CD8-positive, alpha-beta memory T cell (primary cell): ENCODE results near the gene TAPT1. TPM values are rescaled to one million over a fixed set of nuclear protein-coding genes. Genes with fewer than 3 reads are reported as not detected.
A peak's percentile ranks its signal among the peaks of the same experiment; 100 is the strongest.

Experiments used
- CTCF ChIA-PET: fragments of 350-600 bp; sonication (Branson Sonifier 250); formaldehyde crosslinking; loops from one replicate; lab custom pipeline; 2021; ENCODE audit warnings: antibody characterized with exemption; lab: Charles Lee
- POLR2A ChIA-PET: fragments of 350-600 bp; sonication (Branson Sonifier 250); formaldehyde crosslinking; loops from one replicate; lab custom pipeline; 2021; ENCODE audit warnings: antibody characterized with exemption; lab: Charles Lee
- DNase-seq, 5 donors: peaks; one replicate each; pipeline versions ENCODE4 v3.0.0 to v3.0.0-alpha.2; 2020 to 2022; ENCODE audit warnings: mixed read lengths in 1 of 5
- H3K27ac ChIP-seq: one replicate; pipeline ENCODE4 v1.7.0; 2013; ENCODE audit warnings: low read depth, mild to moderate bottlenecking, low read length, moderate library complexity
- H3K27me3 ChIP-seq: 2 replicates; pipeline ENCODE4 v1.7.0; 2013; ENCODE audit warnings: low read length, mild to moderate bottlenecking; ENCODE audit not compliant: insufficient read depth, poor library complexity, severe bottlenecking
- H3K36me3 ChIP-seq: 2 replicates; pipeline ENCODE4 v1.7.0; 2013; ENCODE audit warnings: mild to moderate bottlenecking, low read length, moderate library complexity; ENCODE audit not compliant: insufficient read depth
- H3K4me1 ChIP-seq: 2 replicates; pipeline ENCODE4 v1.7.0; 2013; ENCODE audit warnings: mild to moderate bottlenecking, low read length, moderate library complexity; ENCODE audit not compliant: insufficient read depth
- H3K4me3 ChIP-seq: 2 replicates; pipeline ENCODE4 v1.7.0; 2013; ENCODE audit warnings: mild to moderate bottlenecking, low read length
- H3K9me3 ChIP-seq: 2 replicates; pipeline ENCODE4 v1.7.0; 2013; ENCODE audit warnings: mild to moderate bottlenecking, low read length
- H3K27ac Mint-ChIP-seq, 8 donors: one replicate each; pipeline ENCODE4 v1.8.0; 2020 to 2021; ENCODE audit warnings: mixed read lengths in 8 of 8, mild to moderate bottlenecking in 6 of 8, inconsistent platforms in 3 of 8, moderate library complexity in 3 of 8
- H3K27me3 Mint-ChIP-seq, 2 donors: one replicate each; pipeline ENCODE4 v1.8.0; 2020 to 2021; ENCODE audit warnings: mixed read lengths in 2 of 2, mild to moderate bottlenecking in 1 of 2, moderate library complexity in 1 of 2
- H3K36me3 Mint-ChIP-seq, 3 donors: one replicate each; pipeline ENCODE4 v1.8.0; 2020 to 2021; ENCODE audit warnings: mixed read lengths in 3 of 3, inconsistent platforms in 1 of 3, mild to moderate bottlenecking in 1 of 3
- H3K4me1 Mint-ChIP-seq, 3 donors: one replicate each; pipeline ENCODE4 v1.8.0; 2020 to 2021; ENCODE audit warnings: mixed read lengths in 3 of 3, inconsistent platforms in 1 of 3, mild to moderate bottlenecking in 1 of 3
- H3K4me3 Mint-ChIP-seq, 7 donors: one replicate each; pipeline ENCODE4 v1.8.0; 2020 to 2021; ENCODE audit warnings: mixed read lengths in 7 of 7, mild to moderate bottlenecking in 6 of 7, moderate library complexity in 4 of 7, inconsistent platforms in 2 of 7
- H3K9me3 Mint-ChIP-seq, 5 donors: one replicate each; pipeline ENCODE4 v1.8.0; 2020 to 2022; ENCODE audit warnings: mixed read lengths in 5 of 5, mild to moderate bottlenecking in 3 of 5, moderate library complexity in 2 of 5, inconsistent platforms in 1 of 5
- polyA plus RNA-seq: library from polyadenylated mRNA; unstranded; fragments of 300-500 nt; fragmentation: Illumina TruSeq; gene quantifications from one replicate; pipeline ENCODE4 v1.2.3, GENCODE V29; 2021
- total RNA-seq, 2 experiments: library from RNA; stranded (reverse); gene quantifications; one replicate each; pipeline ENCODE4 v1.2.3, GENCODE V29; 2021

The TAPT1 gene
- total and polyA plus RNA-seq, 3 experiments from 2014 or later = 19.1 to 27.6 (median 23.7) TPM

- Histone ChIP-seq H3K9me3 (no peaks in the 10 kb centered on the region), H3K27ac (no peak overlapping the region), H3K27me3 (no peaks in the 10 kb centered on the region), H3K36me3 (peaks cover 13% of the 10 kb centered on the region), H3K4me3 (no peak overlapping the region), H3K4me1 (peaks cover 53% of the 10 kb centered on the region)
- CTCF ChIA-PET = interaction anchor here (1.0 to 1.4 kb wide), 3 partner anchors 12 to 25 kb away, joined by 3 to 4 read pairs (median 3); no protein-coding TSS in a partner anchor
- H3K4me3 Mint-ChIP-seq = peak overlapping the region in 3 of 7 donors; percentile 5 to 26 (median 19)
- DNase-seq = no peak
- no peaks in the 10 kb centered on the region for H3K27me3 Mint-ChIP-seq
- peak overlapping the region in 5 of 8 donors; percentile 3 to 69 (median 43) for H3K27ac Mint-ChIP-seq
- peaks cover 58 to 80% (median 76%) of the 10 kb centered on the region in 3 donors for H3K4me1 Mint-ChIP-seq
- peaks cover 0 to 52% (median 24%) of the 10 kb centered on the region in 3 donors for H3K36me3 Mint-ChIP-seq
- POLR2A ChIA-PET = no interaction called here
- no peaks in the 10 kb centered on the region for H3K9me3 Mint-ChIP-seq
Measured at GRCh38 chr4:16217300-16218051, 8.8 kb downstream of the TAPT1 start.

- Histone ChIP-seq H3K36me3 (peaks cover 9% of the 10 kb centered on the region), H3K9me3 (no peaks in the 10 kb centered on the region), H3K27ac (no peak overlapping the region), H3K4me1 (peaks cover 41% of the 10 kb centered on the region), H3K27me3 (no peaks in the 10 kb centered on the region), H3K4me3 (no peak overlapping the region)
- H3K27me3 Mint-ChIP-seq = no peaks in the 10 kb centered on the region
- peak overlapping the region in 4 of 8 donors; percentile 1 to 62 (median 46) for H3K27ac Mint-ChIP-seq
- H3K4me3 Mint-ChIP-seq = peak overlapping the region in 1 of 7 donors; percentile 13
- H3K36me3 Mint-ChIP-seq = peaks cover 0 to 70% (median 28%) of the 10 kb centered on the region in 3 donors
- H3K9me3 Mint-ChIP-seq = no peaks in the 10 kb centered on the region
- peaks cover 53 to 70% (median 69%) of the 10 kb centered on the region in 3 donors for H3K4me1 Mint-ChIP-seq
- POLR2A ChIA-PET = no interaction called here
- CTCF ChIA-PET = no interaction called here
- DNase-seq = no peak
Measured at GRCh38 chr4:16213121-16213520, 13.2 kb downstream of the TAPT1 start.

GRCh38 chr4:16212138-16212782 is 14.0 kb downstream of the TAPT1 start:
- Histone ChIP-seq H3K36me3 (peaks cover 9% of the 10 kb centered on the region), H3K4me1 (peaks cover 33% of the 10 kb centered on the region), H3K9me3 (no peaks in the 10 kb centered on the region), H3K4me3 (no peak overlapping the region), H3K27me3 (no peaks in the 10 kb centered on the region), H3K27ac (no peak overlapping the region)
- peaks cover 52 to 70% (median 70%) of the 10 kb centered on the region in 3 donors for H3K4me1 Mint-ChIP-seq
- H3K36me3 Mint-ChIP-seq = peaks cover 0 to 70% (median 28%) of the 10 kb centered on the region in 3 donors
- H3K9me3 Mint-ChIP-seq = no peaks in the 10 kb centered on the region
- no peaks in the 10 kb centered on the region for H3K27me3 Mint-ChIP-seq
- H3K27ac Mint-ChIP-seq = peak overlapping the region in 4 of 8 donors; percentile 2 to 65 (median 32)
- no peak for DNase-seq
- no peak overlapping the region for H3K4me3 Mint-ChIP-seq
- POLR2A ChIA-PET = no interaction called here
- CTCF ChIA-PET = no interaction called here

GRCh38 chr4:16207409-16207808 is 18.9 kb downstream of the TAPT1 start:
- Histone ChIP-seq H3K36me3 (peaks cover 2% of the 10 kb centered on the region), H3K9me3 (no peaks in the 10 kb centered on the region), H3K4me3 (no peak overlapping the region), H3K27me3 (no peaks in the 10 kb centered on the region), H3K27ac (no peak overlapping the region), H3K4me1 (peaks cover 6% of the 10 kb centered on the region)
- ChIA-PET CTCF (interaction anchor here (0.9 to 2.0 kb wide), 2 partner anchors 8 to 12 kb away, joined by 3 to 5 read pairs; no protein-coding TSS in a partner anchor), POLR2A (no interaction called here)
- Mint-ChIP-seq H3K9me3 (no peaks in the 10 kb centered on the region), H3K4me1 (peaks cover 32 to 55% (median 51%) of the 10 kb centered on the region in 3 donors), H3K27me3 (no peaks in the 10 kb centered on the region), H3K27ac (peak overlapping the region in 1 of 8 donors; percentile 24), H3K36me3 (peaks cover 0 to 63% (median 11%) of the 10 kb centered on the region in 3 donors), H3K4me3 (no peak overlapping the region)
- no peak for DNase-seq

GRCh38 chr4:16206848-16207247 is 19.4 kb downstream of the TAPT1 start:
- Mint-ChIP-seq H3K4me1 (peaks cover 32 to 49% (median 46%) of the 10 kb centered on the region in 3 donors), H3K27me3 (no peaks in the 10 kb centered on the region), H3K9me3 (no peaks in the 10 kb centered on the region), H3K4me3 (no peak overlapping the region), H3K27ac (peak overlapping the region in 2 of 8 donors; percentile 40 to 64), H3K36me3 (peaks cover 0 to 60% (median 11%) of the 10 kb centered on the region in 3 donors)
- no peak for DNase-seq
- no peaks in the 10 kb centered on the region for H3K9me3 ChIP-seq
- no peak overlapping the region for H3K27ac ChIP-seq
- H3K36me3 ChIP-seq = no peaks in the 10 kb centered on the region
- CTCF ChIA-PET = no interaction called here
- no peak overlapping the region for H3K4me3 ChIP-seq
- H3K4me1 ChIP-seq = peaks cover 6% of the 10 kb centered on the region
- no peaks in the 10 kb centered on the region for H3K27me3 ChIP-seq
- POLR2A ChIA-PET = no interaction called here

- Histone ChIP-seq H3K9me3 (no peaks in the 10 kb centered on the region), H3K36me3 (no peaks in the 10 kb centered on the region), H3K4me1 (peaks cover 6% of the 10 kb centered on the region), H3K27ac (no peak overlapping the region), H3K27me3 (no peaks in the 10 kb centered on the region), H3K4me3 (no peak overlapping the region)
- H3K4me1 Mint-ChIP-seq = peaks cover 30 to 45% (median 43%) of the 10 kb centered on the region in 3 donors
- no peaks in the 10 kb centered on the region for H3K27me3 Mint-ChIP-seq
- peak overlapping the region in 3 of 8 donors; percentile 27 to 64 (median 41) for H3K27ac Mint-ChIP-seq
- peak overlapping the region in 3 of 7 donors; percentile 5 to 45 (median 13) for H3K4me3 Mint-ChIP-seq
- no peak for DNase-seq
- H3K9me3 Mint-ChIP-seq = no peaks in the 10 kb centered on the region
- ChIA-PET POLR2A (no interaction called here), CTCF (interaction anchor here (0.6 to 1.5 kb wide), 7 partner anchors 11 to 27 kb away, joined by 3 to 7 read pairs (median 3); no protein-coding TSS in a partner anchor)
- peaks cover 0 to 63% (median 11%) of the 10 kb centered on the region in 3 donors for H3K36me3 Mint-ChIP-seq
Measured at GRCh38 chr4:16206301-16206700, 20.0 kb downstream of the TAPT1 start.

GRCh38 chr4:16205298-16206164 is 20.7 kb downstream of the TAPT1 start:
- ChIA-PET CTCF (interaction anchor here (0.6 to 1.5 kb wide), 7 partner anchors 12 to 28 kb away, joined by 3 to 7 read pairs (median 3); no protein-coding TSS in a partner anchor), POLR2A (no interaction called here)
- peaks cover 6% of the 10 kb centered on the region for H3K4me1 ChIP-seq
- H3K27ac ChIP-seq = no peak overlapping the region
- H3K9me3 Mint-ChIP-seq = no peaks in the 10 kb centered on the region
- H3K4me3 ChIP-seq = no peak overlapping the region
- peaks cover 0 to 65% (median 10%) of the 10 kb centered on the region in 3 donors for H3K36me3 Mint-ChIP-seq
- H3K4me3 Mint-ChIP-seq = no peak overlapping the region
- DNase-seq = peak in 2 of 5 donors; percentile 18 to 38
- H3K27me3 ChIP-seq = no peaks in the 10 kb centered on the region
- H3K9me3 ChIP-seq = no peaks in the 10 kb centered on the region
- no peaks in the 10 kb centered on the region for H3K36me3 ChIP-seq
- H3K4me1 Mint-ChIP-seq = peaks cover 30 to 43% (median 43%) of the 10 kb centered on the region in 3 donors
- H3K27me3 Mint-ChIP-seq = no peaks in the 10 kb centered on the region
- H3K27ac Mint-ChIP-seq = peak overlapping the region in 2 of 8 donors; percentile 5 to 12
